Ascending aorta (tissue), 2 donors: ENCODE measurements around the gene MYO5C. TPM values are rescaled to one million over a fixed set of nuclear protein-coding genes. Genes with fewer than 3 reads are reported as not detected.

Experiments used
- DNase-seq, 2 donors: peaks; one replicate each; pipeline ENCODE4 v3.0.0-alpha.2; 2019; ENCODE audit warnings: low spot score in 2 of 2
- H3K27ac ChIP-seq, 2 donors: fragments of 200-600 bp; sonication (generic); one replicate each; pipeline ENCODE4 v1.5.1; 2016 to 2017; ENCODE audit warnings: mild to moderate bottlenecking in 1 of 2
- H3K27me3 ChIP-seq: fragments of 200-600 bp; sonication (generic); one replicate; pipeline ENCODE4 v1.5.1; 2017
- H3K36me3 ChIP-seq, 2 donors: fragments of 200-600 bp; sonication (generic); one replicate each; pipeline ENCODE4 v1.5.1; 2016
- H3K4me1 ChIP-seq, 2 donors: fragments of 200-600 bp; sonication (generic); one replicate each; pipeline ENCODE4 v1.5.1; 2016 to 2017; ENCODE audit warnings: mild to moderate bottlenecking in 1 of 2
- H3K4me3 ChIP-seq, 2 donors: fragments of 200-600 bp; sonication (generic); one replicate each; pipeline ENCODE4 v1.5.1; 2016 to 2017; ENCODE audit warnings: mild to moderate bottlenecking in 1 of 2
- H3K9me3 ChIP-seq, 2 donors: fragments of 200-600 bp; sonication (generic); one replicate each; pipeline ENCODE4 v1.5.1; 2016
- intact Hi-C: fragments of 100-400 bp; cut with DNase I; formaldehyde crosslinking; loops from one replicate; pipeline ENCODE4 v1.15.1; 2023
- total RNA-seq: library from RNA; depleted of rRNA; stranded (reverse); fragments of >200 nt; gene quantifications from one replicate; pipeline ENCODE4 v1.1.0, GENCODE V29; 2016
- TF ChIP-seq, protein P1 (sequence below), 3 experiments: fragments of 200-600 bp in 2 of 3; fragments of 450-650 bp in 1 of 3; sonication (generic) in 2 of 3; IDR thresholded peaks; one replicate each; pipeline ENCODE4 v1.5.1; 2016 to 2019; ENCODE audit warnings: antibody characterized with exemption in 3 of 3, mild to moderate bottlenecking in 1 of 3, moderate library complexity in 1 of 3

The MYO5C gene
- total RNA-seq, 1 donor from 2014 or later = 11.0 TPM

DNA sequence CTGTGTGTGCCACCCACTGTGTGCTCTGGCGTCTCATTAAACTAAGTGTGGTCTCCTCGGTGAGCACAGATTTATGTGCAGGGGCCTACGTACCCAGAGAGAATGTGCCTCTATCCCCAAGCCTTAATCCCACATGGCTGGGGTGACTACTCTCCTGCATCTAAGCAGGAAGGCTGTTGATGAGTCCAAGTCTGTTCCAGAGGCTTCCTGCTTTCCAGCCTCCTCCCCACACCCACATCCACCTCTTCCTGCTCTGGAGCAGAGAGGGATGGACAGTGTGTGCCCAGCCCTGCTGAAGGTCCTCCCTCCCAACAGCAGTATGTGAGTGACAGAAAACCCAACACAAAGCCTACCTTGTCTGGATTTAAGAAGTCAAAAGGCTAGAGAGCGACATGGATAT, 144.3 kb downstream of the MYO5C start:
- Histone ChIP-seq H3K36me3 (peaks cover 21 to 56% of the 10 kb centered on the region in 2 donors), H3K4me3 (no peak overlapping the region), H3K9me3 (no peaks in the 10 kb centered on the region), H3K4me1 (no peaks in the 10 kb centered on the region), H3K27ac (no peak overlapping the region), H3K27me3 (no peaks in the 10 kb centered on the region)
- DNase-seq = no peak
- intact Hi-C loops = no loop called here
- TF ChIP-seq, protein P1, sequence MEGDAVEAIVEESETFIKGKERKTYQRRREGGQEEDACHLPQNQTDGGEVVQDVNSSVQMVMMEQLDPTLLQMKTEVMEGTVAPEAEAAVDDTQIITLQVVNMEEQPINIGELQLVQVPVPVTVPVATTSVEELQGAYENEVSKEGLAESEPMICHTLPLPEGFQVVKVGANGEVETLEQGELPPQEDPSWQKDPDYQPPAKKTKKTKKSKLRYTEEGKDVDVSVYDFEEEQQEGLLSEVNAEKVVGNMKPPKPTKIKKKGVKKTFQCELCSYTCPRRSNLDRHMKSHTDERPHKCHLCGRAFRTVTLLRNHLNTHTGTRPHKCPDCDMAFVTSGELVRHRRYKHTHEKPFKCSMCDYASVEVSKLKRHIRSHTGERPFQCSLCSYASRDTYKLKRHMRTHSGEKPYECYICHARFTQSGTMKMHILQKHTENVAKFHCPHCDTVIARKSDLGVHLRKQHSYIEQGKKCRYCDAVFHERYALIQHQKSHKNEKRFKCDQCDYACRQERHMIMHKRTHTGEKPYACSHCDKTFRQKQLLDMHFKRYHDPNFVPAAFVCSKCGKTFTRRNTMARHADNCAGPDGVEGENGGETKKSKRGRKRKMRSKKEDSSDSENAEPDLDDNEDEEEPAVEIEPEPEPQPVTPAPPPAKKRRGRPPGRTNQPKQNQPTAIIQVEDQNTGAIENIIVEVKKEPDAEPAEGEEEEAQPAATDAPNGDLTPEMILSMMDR (IDR thresholded peaks at IDR 0.05) = no peak

DNA sequence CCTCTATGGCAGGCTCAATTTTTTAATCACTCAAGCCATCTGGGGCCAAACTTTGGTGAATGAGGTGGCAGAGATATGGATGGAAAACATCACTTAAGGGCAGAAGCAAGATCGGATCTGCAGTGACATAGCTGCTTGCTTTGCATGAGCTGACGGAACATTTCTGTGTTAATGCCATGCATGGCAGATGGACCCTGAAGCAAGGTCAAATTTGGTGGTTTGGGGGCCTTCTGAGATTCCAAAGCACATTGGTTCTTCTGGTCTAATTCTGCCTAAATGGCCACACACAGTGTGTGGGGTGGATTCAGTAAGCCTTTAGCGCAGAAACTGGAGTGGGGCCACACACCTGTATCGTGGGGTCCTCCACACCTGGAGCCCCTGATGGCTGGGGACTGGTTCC, 144.7 kb downstream of the MYO5C start:
- no peaks in the 10 kb centered on the region for H3K4me1 ChIP-seq
- no peak for DNase-seq
- no peak overlapping the region for H3K27ac ChIP-seq
- peaks cover 21 to 58% of the 10 kb centered on the region in 2 donors for H3K36me3 ChIP-seq
- TF ChIP-seq, protein P1 (IDR thresholded peaks at IDR 0.05) = no peak
- intact Hi-C loops = no loop called here
- no peaks in the 10 kb centered on the region for H3K9me3 ChIP-seq
- H3K4me3 ChIP-seq = no peak overlapping the region
- no peaks in the 10 kb centered on the region for H3K27me3 ChIP-seq

DNA sequence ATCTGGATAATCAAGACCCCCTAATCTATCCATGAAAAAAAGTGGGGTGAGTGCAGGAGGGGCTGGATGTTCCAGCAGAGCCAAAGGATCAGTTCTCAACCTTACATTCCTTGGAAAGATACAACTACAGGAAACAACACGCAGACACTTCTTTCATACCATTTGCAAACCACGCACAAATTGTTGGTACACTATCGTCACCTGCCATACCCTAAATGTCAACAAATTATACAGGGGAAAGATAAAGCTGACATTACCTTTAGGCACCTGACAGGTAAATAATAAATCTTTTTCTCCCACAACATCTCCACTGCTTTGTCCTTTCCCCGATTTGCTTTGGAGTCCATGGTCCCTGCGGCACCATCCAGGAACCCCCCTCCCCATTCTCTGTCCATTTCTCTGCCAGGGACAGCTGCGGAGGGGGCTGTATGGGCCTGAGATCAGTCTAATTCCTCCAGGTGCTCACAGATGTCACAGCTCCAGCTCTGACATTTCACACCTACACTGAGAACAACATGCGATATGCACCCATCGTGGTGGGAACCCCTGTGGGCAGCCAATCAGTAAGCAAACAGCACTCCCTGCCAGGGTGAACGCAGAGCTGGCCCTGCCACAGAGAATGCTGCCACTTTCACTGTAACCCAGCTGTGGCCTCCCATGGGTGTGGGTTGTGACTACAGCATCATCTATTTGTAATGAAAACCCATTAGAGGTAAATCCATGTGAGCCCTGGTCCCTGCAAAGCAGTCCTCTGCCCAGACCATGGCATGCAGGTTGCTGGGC, 145.4 kb downstream of the MYO5C start:
- Histone ChIP-seq H3K9me3 (no peaks in the 10 kb centered on the region), H3K4me3 (no peak overlapping the region), H3K36me3 (peaks cover 21 to 62% of the 10 kb centered on the region in 2 donors), H3K27me3 (no peaks in the 10 kb centered on the region), H3K27ac (no peak overlapping the region), H3K4me1 (no peaks in the 10 kb centered on the region)
- intact Hi-C loops = no loop called here
- no peak for DNase-seq
- TF ChIP-seq, protein P1 (IDR thresholded peaks at IDR 0.05) = no peak

DNA sequence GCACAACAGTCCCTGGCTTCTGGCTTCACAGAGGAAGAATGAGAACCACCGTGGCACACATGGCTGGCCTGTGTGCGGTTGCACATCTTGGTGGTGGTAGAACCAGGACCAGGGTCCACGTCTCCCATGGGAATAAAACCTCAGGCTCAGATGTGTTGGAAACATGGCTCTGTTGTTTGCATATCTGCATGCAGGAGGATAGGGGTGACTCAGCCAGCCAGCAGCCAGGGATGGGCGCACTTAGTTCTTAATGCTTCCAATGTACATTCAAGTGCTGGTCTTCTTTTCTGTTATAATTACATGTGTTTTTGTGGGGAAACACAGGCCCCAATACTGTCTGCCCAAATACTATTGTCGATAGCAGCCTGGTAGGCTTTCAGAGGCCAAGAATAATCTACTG, 147.2 kb downstream of the MYO5C start:
- intact Hi-C loops = loop anchor here (10.0 kb wide), 1 partner anchor 174 kb away; the partner anchor contains the start of gene LEO1
- no peaks in the 10 kb centered on the region for H3K9me3 ChIP-seq
- peaks cover 25 to 74% of the 10 kb centered on the region in 2 donors for H3K36me3 ChIP-seq
- H3K4me1 ChIP-seq = no peaks in the 10 kb centered on the region
- H3K4me3 ChIP-seq = no peak overlapping the region
- TF ChIP-seq, protein P1 (IDR thresholded peaks at IDR 0.05) = no peak
- H3K27me3 ChIP-seq = no peaks in the 10 kb centered on the region
- H3K27ac ChIP-seq = no peak overlapping the region
- no peak for DNase-seq

DNA sequence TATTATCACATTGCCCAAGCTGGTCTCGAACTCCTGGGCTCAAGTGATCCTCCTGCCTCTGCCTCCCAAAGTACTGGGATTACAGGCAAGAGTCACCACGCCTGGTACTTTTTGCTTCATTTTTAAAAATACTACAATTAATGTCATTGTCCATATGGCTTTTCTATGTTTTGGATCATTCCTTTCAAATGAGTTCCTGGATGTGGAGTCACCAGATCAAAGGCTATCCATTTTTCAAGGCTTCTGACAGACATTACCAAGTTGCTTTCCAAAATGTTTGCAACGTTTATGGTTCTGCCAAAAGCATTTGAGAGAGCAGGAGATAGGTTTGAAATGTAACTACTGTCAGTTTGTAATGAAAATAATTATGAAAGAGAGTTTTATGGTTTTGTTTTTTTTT, 148.8 kb downstream of the MYO5C start:
- intact Hi-C loops = loop anchor here (10.0 kb wide), 1 partner anchor 172 kb away; the partner anchor contains the start of gene LEO1
- H3K4me1 ChIP-seq = no peaks in the 10 kb centered on the region
- peaks cover 19 to 63% of the 10 kb centered on the region in 2 donors for H3K36me3 ChIP-seq
- DNase-seq = no peak
- H3K27ac ChIP-seq = no peak overlapping the region
- H3K9me3 ChIP-seq = no peaks in the 10 kb centered on the region
- no peak overlapping the region for H3K4me3 ChIP-seq
- TF ChIP-seq, protein P1 (IDR thresholded peaks at IDR 0.05) = no peak
- H3K27me3 ChIP-seq = no peaks in the 10 kb centered on the region
